ENCODE data around the gene ESD. TPM values are rescaled to one million over a fixed set of nuclear protein-coding genes. Genes with fewer than 3 reads are reported as not detected.

Gene ESD, protein sequence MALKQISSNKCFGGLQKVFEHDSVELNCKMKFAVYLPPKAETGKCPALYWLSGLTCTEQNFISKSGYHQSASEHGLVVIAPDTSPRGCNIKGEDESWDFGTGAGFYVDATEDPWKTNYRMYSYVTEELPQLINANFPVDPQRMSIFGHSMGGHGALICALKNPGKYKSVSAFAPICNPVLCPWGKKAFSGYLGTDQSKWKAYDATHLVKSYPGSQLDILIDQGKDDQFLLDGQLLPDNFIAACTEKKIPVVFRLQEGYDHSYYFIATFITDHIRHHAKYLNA
- 100 to 1,000 TPM; 108 to 181 (median 119) TPM for polyA plus RNA-seq
- long read RNA-seq, donor 1 = 0 reads
- long read RNA-seq, donor 2, transcript ESD-202 (10 exons, 1,192 nt) = major isoform, 19 of 39 reads
- long read RNA-seq, donor 2, partial matches to known transcripts = 11 of 39 reads
- long read RNA-seq, donor 2, other reads (novel, unspliced or antisense) = 9 of 39 reads
- long read RNA-seq, donor 3, transcript ESD-202 (10 exons, 1,192 nt) = major isoform, 24 of 133 reads
- long read RNA-seq, donor 3, partial matches to known transcripts = 89 of 133 reads
- long read RNA-seq, donor 3, other reads (novel, unspliced or antisense) = 20 of 133 reads
- long read RNA-seq, donor 4, partial matches to known transcripts = 0 of 5 reads
- long read RNA-seq, donor 4, other reads (novel, unspliced or antisense) = 5 of 5 reads
- long read RNA-seq, donor 5, transcript ESD-202 (10 exons, 1,192 nt) = major isoform, 9 of 9 reads
- long read RNA-seq, donor 5, partial matches to known transcripts = 0 of 9 reads
- long read RNA-seq, donor 5, other reads (novel, unspliced or antisense) = 0 of 9 reads
- long read RNA-seq, donor 6, transcript ESD-202 (10 exons, 1,192 nt) = major isoform, 33 of 76 reads
- long read RNA-seq, donor 6, partial matches to known transcripts = 19 of 76 reads
- long read RNA-seq, donor 6, other reads (novel, unspliced or antisense) = 24 of 76 reads
- long read RNA-seq, donor 7 = 0 reads
- long read RNA-seq, donor 8, transcript ESD-202 (10 exons, 1,192 nt) = major isoform, 8 of 8 reads
- long read RNA-seq, donor 8, partial matches to known transcripts = 0 of 8 reads
- long read RNA-seq, donor 8, other reads (novel, unspliced or antisense) = 0 of 8 reads
- long read RNA-seq, donor 9, transcript ESD-202 (10 exons, 1,192 nt) = major isoform, 10 of 15 reads
- long read RNA-seq, donor 9, partial matches to known transcripts = 0 of 15 reads
- long read RNA-seq, donor 9, other reads (novel, unspliced or antisense) = 5 of 15 reads
- long read RNA-seq, donor 10, transcript ESD-202 (10 exons, 1,192 nt) = major isoform, 45 of 175 reads
- long read RNA-seq, donor 10, partial matches to known transcripts = 68 of 175 reads
- long read RNA-seq, donor 10, other reads (novel, unspliced or antisense) = 62 of 175 reads

DNA sequence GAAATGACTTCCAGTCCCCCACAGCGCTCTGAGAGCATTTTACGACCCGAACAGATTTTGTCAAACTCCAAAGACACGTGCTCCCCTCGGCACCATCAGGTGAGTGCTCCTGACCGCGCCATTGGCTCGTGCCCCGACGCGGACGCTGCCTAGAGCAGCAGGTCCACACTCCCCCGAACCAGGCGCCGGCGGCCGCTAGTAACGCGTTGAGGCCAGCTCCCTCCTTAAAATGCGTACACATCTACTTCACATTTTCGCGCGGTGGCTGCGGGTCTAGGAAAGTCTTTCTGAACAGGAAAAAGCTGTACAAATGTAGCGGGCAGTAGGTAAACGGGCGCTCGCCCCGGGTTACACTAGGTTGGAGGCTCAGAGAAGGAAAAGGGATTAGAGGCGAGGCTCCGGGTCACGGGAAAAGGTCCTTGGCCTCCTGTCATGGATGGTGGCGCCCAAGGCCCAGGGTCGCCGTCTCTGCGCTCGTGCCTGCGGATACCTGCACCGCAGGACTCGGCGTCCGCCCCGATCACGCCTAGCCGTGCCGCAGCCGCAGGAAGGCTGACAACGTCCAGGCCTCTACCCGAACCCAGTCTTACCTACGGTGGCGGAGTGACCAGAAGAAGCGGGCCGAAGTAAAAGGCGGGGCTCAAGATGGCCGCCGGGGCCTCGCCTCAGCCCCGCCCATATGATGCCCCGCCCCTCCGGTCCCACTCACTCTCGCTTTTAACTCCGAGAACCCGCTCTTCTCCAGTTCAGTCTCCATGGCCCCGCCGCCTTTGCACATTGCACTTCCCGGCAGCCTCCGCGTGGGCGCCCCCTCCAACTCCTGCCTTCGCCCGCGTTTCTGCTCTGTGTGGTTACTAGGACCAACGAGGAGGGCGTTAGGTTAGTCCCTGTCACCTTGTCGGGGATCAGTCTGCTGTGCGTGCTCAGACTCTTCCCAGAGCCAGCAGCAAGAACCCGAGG is at the start of gene ESD:
ESD (minus strand) TSS at position 647 of the 960 bp plus-strand sequence. CDS start 5,748 bp downstream, outside the sequence.
- peak; percentile 89 to 97 for DNase-seq

DNA sequence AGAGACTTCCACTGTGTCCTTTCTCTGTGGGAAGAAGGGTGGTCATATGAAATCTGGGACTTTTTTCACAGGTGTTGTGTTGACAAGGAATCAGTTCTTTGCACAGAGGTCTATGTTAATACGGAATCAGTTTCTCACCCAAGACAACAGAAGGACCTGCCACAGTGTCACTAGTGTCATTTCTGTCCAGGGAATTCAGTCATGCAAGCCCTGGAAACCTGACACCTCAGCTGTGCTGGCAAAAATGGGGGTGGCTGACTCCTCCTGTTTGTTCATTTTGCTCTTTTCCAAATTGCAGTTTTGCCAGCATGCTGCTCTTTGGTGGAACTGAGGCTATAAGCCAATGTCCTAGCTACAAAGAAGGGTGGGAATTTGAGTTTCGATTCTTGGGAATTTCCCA is 49.8 kb upstream of the ESD start:
- DNase-seq (no peak), FAIRE-seq (no peak)
- Histone ChIP-seq H3K36me3 (ENCODE audit: control insufficient read depth in 3 of 3, insufficient read depth in 2 of 3, low read depth in 1 of 3, low read length in 3 of 3) (no peaks in the 10 kb centered on the region), H3K4me3 (ENCODE audit: low read depth in 1 of 3, low read length in 3 of 3) (no peak overlapping the region), H3K4me1 (ENCODE audit: control insufficient read depth in 3 of 3, insufficient read depth in 2 of 3, low read depth in 1 of 3, low read length in 2 of 3) (no peaks in the 10 kb centered on the region), H3K27ac (ENCODE audit: low read depth in 1 of 3, low read length in 2 of 3) (no peak overlapping the region), H3K9me3 (ENCODE audit: control insufficient read depth in 2 of 2, insufficient read depth in 1 of 2, low read depth in 1 of 2, low read length in 1 of 2) (no peaks in the 10 kb centered on the region), H3K27me3 (ENCODE audit: control insufficient read depth in 3 of 3, insufficient read depth in 3 of 3, low read length in 3 of 3) (no peaks in the 10 kb centered on the region)
- WGBS, 3 donors = 87 to 88% (median 88%) methylated on average over 2 of the region's 2 CpGs

More for the DNA sequence above, at the start of gene ESD:
- 0 to 1% (median 0%) methylated on average over 71 to 77 of the region's 77 CpGs for WGBS, 3 donors
- H3K27ac ChIP-seq (ENCODE audit: low read depth in 1 of 3, low read length in 2 of 3) = peak within 1 kb of the TSS; percentile 90 to 96 (median 91)
- H3K27me3 ChIP-seq (ENCODE audit: control insufficient read depth in 3 of 3, insufficient read depth in 3 of 3, low read length in 3 of 3) = no peaks in the 10 kb centered on the region
- H3K4me3 ChIP-seq (ENCODE audit: low read depth in 1 of 3, low read length in 3 of 3) = peak within 1 kb of the TSS; percentile 67 to 92 (median 75)
- H3K9me3 ChIP-seq (ENCODE audit: control insufficient read depth in 2 of 2, insufficient read depth in 1 of 2, low read depth in 1 of 2, low read length in 1 of 2) = no peaks in the 10 kb centered on the region
- FAIRE-seq = no peak
- H3K36me3 ChIP-seq (ENCODE audit: control insufficient read depth in 3 of 3, insufficient read depth in 2 of 3, low read depth in 1 of 3, low read length in 3 of 3) = no peaks in the 10 kb centered on the region
- H3K4me1 ChIP-seq (ENCODE audit: control insufficient read depth in 3 of 3, insufficient read depth in 2 of 3, low read depth in 1 of 3, low read length in 2 of 3) = peaks cover 3 to 25% (median 9%) of the 10 kb centered on the region in 3 donors

DNA sequence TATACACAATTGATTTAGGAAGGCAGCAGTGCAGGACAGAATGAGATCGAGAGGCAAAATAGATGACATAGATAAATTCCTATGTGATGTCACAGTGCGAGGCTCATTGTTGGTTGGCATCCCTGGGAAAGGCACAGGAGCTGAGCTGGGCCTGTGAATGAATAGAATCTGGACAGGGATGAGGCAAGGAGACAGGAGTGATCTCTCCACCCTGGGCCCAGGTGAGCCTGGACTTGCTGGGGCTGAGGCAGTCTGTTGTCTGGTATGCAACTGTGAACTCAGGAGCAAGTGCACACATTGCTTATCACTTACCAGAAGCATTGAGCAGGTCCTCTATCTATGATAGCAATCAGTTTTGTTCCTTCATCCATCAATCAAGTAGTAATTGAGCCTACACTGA is 48.2 kb upstream of the ESD start:
- Histone ChIP-seq H3K27me3 (ENCODE audit: control insufficient read depth in 3 of 3, insufficient read depth in 3 of 3, low read length in 3 of 3) (no peaks in the 10 kb centered on the region), H3K9me3 (ENCODE audit: control insufficient read depth in 2 of 2, insufficient read depth in 1 of 2, low read depth in 1 of 2, low read length in 1 of 2) (no peaks in the 10 kb centered on the region), H3K4me1 (ENCODE audit: control insufficient read depth in 3 of 3, insufficient read depth in 2 of 3, low read depth in 1 of 3, low read length in 2 of 3) (no peaks in the 10 kb centered on the region), H3K4me3 (ENCODE audit: low read depth in 1 of 3, low read length in 3 of 3) (no peak overlapping the region), H3K36me3 (ENCODE audit: control insufficient read depth in 3 of 3, insufficient read depth in 2 of 3, low read depth in 1 of 3, low read length in 3 of 3) (no peaks in the 10 kb centered on the region), H3K27ac (ENCODE audit: low read depth in 1 of 3, low read length in 2 of 3) (no peak overlapping the region)
- no peak for DNase-seq
- FAIRE-seq = no peak
- WGBS, 3 donors = 78 to 84% (median 79%) methylated on average over 2 of the region's 2 CpGs

DNA sequence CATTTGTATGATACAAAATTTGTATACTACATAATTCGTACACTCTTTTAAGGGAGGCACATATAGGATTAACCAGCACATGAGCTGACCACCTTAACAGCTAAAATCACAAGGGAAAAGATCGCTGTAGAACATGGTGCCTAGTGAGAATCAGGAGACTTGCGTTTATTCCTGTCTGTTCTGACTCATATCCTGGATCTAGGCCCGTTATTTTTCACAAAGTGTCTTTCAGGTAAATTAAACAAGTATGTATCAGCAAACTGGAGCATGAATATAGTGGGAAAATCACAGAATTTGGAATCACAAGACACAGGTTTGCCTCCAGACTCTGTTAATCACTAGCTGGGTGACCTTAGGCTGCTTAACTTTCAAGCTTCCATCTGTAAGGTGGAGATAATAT is 47.5 kb upstream of the ESD start:
- Histone ChIP-seq H3K4me3 (ENCODE audit: low read depth in 1 of 3, low read length in 3 of 3) (no peak overlapping the region), H3K36me3 (ENCODE audit: control insufficient read depth in 3 of 3, insufficient read depth in 2 of 3, low read depth in 1 of 3, low read length in 3 of 3) (no peaks in the 10 kb centered on the region), H3K27ac (ENCODE audit: low read depth in 1 of 3, low read length in 2 of 3) (no peak overlapping the region), H3K4me1 (ENCODE audit: control insufficient read depth in 3 of 3, insufficient read depth in 2 of 3, low read depth in 1 of 3, low read length in 2 of 3) (no peaks in the 10 kb centered on the region), H3K9me3 (ENCODE audit: control insufficient read depth in 2 of 2, insufficient read depth in 1 of 2, low read depth in 1 of 2, low read length in 1 of 2) (no peaks in the 10 kb centered on the region), H3K27me3 (ENCODE audit: control insufficient read depth in 3 of 3, insufficient read depth in 3 of 3, low read length in 3 of 3) (no peaks in the 10 kb centered on the region)
- 59 to 69% (median 68%) methylated on average over 4 of the region's 4 CpGs for WGBS, 3 donors
- DNase-seq (no peak), FAIRE-seq (no peak)

DNA sequence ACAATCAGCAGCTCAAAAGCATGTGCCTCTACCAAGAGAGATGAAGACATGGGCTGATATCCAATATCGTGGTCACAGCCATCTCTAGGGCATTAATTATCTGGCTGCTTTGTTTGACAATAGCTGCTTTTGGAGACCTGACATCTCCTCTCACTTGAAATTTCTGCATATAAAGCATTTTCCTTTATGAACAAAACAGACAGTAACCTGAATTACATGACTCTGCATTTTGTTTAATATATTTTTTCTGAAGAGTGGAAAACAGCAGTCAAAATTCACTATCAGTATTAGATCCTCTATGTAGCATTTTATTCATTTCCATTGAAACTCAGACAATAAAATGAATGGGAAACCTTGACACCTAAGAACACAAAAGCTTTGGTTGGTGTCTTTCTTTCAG is 42.4 kb upstream of the ESD start:
- Histone ChIP-seq H3K4me3 (ENCODE audit: low read depth in 1 of 3, low read length in 3 of 3) (no peak overlapping the region), H3K27me3 (ENCODE audit: control insufficient read depth in 3 of 3, insufficient read depth in 3 of 3, low read length in 3 of 3) (peaks cover 0 to 2% (median 0%) of the 10 kb centered on the region in 3 donors), H3K9me3 (ENCODE audit: control insufficient read depth in 2 of 2, insufficient read depth in 1 of 2, low read depth in 1 of 2, low read length in 1 of 2) (no peaks in the 10 kb centered on the region), H3K27ac (ENCODE audit: low read depth in 1 of 3, low read length in 2 of 3) (no peak overlapping the region), H3K4me1 (ENCODE audit: control insufficient read depth in 3 of 3, insufficient read depth in 2 of 3, low read depth in 1 of 3, low read length in 2 of 3) (no peaks in the 10 kb centered on the region), H3K36me3 (ENCODE audit: control insufficient read depth in 3 of 3, insufficient read depth in 2 of 3, low read depth in 1 of 3, low read length in 3 of 3) (no peaks in the 10 kb centered on the region)
- DNase-seq (no peak), FAIRE-seq (no peak)
- 46 to 67% (median 47%) methylated on average over 1 of the region's 1 CpG for WGBS, 3 donors

DNA sequence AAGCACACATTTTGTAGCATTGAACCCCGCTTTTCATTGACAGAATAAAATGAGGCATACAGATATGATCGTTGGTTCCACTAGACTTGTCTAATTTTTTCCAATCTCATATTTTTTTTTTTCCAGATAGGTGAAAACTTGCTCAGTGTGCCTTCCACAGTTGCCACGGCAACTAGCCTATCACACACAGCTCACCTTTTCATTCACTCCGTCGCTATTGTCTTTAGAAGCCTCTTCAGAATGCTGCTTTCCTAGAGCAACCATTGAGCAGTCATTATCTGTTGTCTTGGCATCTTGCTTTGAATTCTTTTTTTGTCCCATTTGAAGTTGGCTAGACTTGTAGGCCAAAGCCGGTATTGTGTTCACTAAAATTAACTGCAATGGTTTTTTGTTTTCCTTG is 37.7 kb upstream of the ESD start:
- 79 to 85% (median 81%) methylated on average over 6 of the region's 6 CpGs for WGBS, 3 donors
- no peak for DNase-seq
- no peak overlapping the region for H3K27ac ChIP-seq (ENCODE audit: low read depth in 1 of 3, low read length in 2 of 3)
- H3K27me3 ChIP-seq (ENCODE audit: control insufficient read depth in 3 of 3, insufficient read depth in 3 of 3, low read length in 3 of 3) = peaks cover 0 to 2% (median 0%) of the 10 kb centered on the region in 3 donors
- H3K4me1 ChIP-seq (ENCODE audit: control insufficient read depth in 3 of 3, insufficient read depth in 2 of 3, low read depth in 1 of 3, low read length in 2 of 3) = no peaks in the 10 kb centered on the region
- FAIRE-seq = no peak
- H3K9me3 ChIP-seq (ENCODE audit: control insufficient read depth in 2 of 2, insufficient read depth in 1 of 2, low read depth in 1 of 2, low read length in 1 of 2) = no peaks in the 10 kb centered on the region
- no peaks in the 10 kb centered on the region for H3K36me3 ChIP-seq (ENCODE audit: control insufficient read depth in 3 of 3, insufficient read depth in 2 of 3, low read depth in 1 of 3, low read length in 3 of 3)
- H3K4me3 ChIP-seq (ENCODE audit: low read depth in 1 of 3, low read length in 3 of 3) = no peak overlapping the region

DNA sequence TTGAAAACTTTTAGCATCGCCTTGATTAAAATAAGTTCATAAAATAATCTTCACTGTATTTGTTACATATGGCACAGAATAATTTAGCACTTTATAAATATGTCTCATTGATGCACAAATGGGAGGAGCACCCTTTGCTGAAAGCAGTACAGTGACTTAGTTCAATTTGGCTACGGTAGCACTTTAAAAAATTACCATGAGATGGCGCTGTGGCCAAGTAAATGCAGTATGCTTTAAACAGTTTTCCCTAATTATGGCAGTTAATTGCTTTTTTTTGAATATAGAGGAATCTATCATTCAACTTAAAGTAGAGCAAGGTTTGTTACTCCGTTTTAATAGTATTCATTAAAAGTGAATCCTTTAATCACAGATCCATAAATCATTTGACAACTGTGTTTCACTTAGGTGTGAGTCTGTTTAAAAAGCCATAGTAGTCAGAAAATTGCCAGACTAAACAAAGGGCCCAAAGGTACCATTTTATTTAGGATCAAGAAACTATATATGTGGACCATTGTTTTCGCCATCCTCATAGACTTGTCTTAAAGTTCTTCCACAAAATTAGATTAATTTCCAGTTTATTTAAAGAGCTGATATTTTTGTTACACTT is 34.7 kb upstream of the ESD start:
- no peak overlapping the region for H3K27ac ChIP-seq (ENCODE audit: low read depth in 1 of 3, low read length in 2 of 3)
- H3K4me1 ChIP-seq (ENCODE audit: control insufficient read depth in 3 of 3, insufficient read depth in 2 of 3, low read depth in 1 of 3, low read length in 2 of 3) = no peaks in the 10 kb centered on the region
- H3K9me3 ChIP-seq (ENCODE audit: control insufficient read depth in 2 of 2, insufficient read depth in 1 of 2, low read depth in 1 of 2, low read length in 1 of 2) = no peaks in the 10 kb centered on the region
- no peak overlapping the region for H3K4me3 ChIP-seq (ENCODE audit: low read depth in 1 of 3, low read length in 3 of 3)
- 17 to 20% (median 20%) methylated on average over 5 of the region's 5 CpGs for WGBS, 3 donors
- no peaks in the 10 kb centered on the region for H3K36me3 ChIP-seq (ENCODE audit: control insufficient read depth in 3 of 3, insufficient read depth in 2 of 3, low read depth in 1 of 3, low read length in 3 of 3)
- H3K27me3 ChIP-seq (ENCODE audit: control insufficient read depth in 3 of 3, insufficient read depth in 3 of 3, low read length in 3 of 3) = no peaks in the 10 kb centered on the region
- DNase-seq = peak; percentile 27 to 63
- FAIRE-seq = no peak

All from small intestine (tissue), 16 donors.